HG03175 (cell line): ENCODE results near the gene ROBO3.

Source experiments
- ATAC-seq: cut with Tn5 transposase; IDR thresholded peaks from one replicate; pipeline ENCODE4 v1.9.1; 2021; ENCODE audit warnings: mild to moderate bottlenecking, moderate library complexity; ENCODE audit not compliant: unreplicated experiment

The ROBO3 gene

DNA sequence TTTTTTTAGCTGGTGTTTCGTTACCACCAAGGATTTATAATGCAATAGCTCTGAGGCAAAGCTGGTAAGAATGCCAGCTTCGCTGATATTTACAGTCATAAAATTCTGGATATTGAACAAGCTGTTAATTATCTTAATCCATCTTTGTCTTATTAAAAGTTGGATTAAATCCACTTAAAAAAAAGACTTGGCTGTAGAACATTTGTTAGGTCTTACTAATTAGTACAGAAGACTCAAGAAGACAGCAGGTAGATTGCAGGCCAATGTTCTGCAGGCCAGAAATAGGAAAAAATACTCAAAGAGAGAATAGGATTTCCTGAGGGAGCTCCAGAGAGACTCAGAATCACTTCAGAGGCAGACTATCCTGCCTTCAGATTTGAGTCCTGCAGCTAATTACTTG is 24.9 kb downstream of the ROBO3 start:
- no peak for ATAC-seq

DNA sequence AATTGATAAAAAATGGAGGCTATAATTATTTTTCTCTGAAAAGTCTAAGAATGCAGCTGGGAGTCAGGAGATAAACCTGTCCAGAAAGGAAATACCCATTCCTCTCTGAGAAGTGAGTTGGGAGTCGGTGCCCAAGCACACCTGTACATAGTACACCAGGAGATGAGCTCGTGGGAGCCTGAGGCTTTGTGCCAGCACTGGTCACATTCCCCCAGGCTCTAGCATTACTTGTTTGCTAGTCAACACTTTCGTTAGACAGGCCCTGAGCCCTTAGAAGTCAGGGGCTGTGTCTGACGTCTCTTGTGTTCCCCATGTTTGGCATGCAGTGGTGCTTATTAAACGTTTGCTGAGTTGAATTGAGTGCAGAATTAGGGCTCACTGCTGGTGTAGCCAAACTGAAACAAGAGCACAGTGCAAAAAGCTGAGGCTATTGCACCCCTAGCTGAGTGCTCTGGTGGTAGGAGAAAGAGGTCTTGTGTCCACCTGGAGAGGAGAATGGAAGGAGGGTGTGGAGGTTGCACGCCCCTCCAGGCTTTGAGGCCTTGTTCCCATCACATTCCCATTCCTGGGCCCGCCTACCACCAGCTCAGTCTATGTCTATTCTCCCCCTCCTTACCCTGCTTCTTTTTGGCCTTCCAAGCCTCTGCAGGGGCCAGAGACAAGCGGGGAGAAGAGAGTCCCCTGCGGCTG is 25.6 kb downstream of the ROBO3 start:
- ATAC-seq = no peak

DNA sequence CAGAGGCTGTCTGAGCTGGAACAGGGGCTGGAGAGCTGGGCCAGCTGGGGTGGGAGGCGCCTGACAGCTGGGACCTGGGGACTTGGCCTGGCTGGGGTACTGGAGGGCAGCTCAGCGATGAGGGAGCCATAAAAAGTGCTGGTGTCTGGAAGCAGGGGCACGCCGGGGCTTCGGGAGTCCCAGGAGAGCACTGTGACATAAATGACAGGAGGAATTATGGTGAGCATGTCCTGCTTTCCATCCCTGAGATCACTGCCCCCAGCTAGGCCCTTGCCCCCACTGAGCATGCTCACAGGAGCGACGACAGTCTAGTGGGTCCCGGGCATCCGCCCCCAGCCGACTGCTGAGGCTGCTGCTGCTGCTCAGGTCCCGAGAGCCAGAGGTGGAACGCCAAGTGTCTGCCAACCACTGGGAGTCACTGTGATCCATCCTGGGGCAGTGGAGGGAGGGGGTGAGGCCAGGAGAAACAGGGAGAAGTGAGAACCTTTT is 26.2 kb downstream of the ROBO3 start:
- ATAC-seq = no peak

DNA sequence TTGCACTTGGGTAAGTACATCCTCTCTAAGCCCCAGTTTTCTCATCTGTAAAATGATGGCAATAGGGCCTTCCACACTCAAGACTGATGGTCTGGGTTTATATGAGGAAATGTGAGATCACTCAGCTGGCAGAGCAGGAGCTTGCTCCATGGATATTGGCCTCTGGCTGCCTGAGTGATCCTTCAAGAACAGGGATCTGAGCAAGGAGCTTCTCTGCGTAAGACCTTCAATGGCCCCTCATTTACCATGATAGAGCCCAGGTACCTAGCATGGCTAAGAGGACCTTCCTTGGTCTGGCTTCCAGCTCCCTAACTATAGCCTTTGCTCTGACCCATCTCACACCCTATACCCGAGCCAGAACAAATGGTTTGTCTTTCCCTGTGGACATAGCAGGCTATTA is 26.9 kb downstream of the ROBO3 start:
- ATAC-seq = no peak

DNA sequence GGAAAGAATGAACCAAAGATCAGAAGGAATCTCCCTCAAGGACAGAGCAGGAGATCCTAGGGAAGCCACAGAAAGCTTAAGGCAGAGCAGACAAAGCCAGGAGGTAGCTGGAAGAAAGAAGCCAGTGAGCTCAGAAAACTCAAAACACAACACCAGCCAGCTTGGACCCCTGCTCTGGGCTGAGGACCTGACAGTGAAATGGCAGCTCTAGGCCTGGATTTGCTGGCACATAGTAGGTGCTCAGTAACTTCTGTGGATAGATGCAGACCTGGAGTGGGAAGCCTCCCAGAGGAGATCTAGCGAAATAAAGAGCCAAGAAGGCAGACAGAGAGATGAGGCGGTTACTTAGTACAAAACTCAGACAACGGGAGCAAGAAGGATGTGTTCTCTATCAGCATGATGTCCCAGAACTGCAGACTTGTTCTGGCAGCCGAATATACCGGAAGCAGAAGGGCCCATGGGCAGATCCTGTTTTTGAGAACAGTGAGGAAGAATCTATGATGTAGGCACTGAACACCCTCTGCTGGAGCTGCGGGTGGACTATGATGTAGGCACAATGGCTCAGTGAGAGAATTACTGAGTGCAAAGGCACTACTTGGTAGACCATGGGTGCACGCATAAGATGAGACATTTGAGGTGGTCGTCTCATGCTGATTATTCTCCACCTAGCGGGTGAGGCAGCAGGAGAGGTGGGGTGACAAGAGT is 27.7 kb downstream of the ROBO3 start:
- ATAC-seq = no peak

DNA sequence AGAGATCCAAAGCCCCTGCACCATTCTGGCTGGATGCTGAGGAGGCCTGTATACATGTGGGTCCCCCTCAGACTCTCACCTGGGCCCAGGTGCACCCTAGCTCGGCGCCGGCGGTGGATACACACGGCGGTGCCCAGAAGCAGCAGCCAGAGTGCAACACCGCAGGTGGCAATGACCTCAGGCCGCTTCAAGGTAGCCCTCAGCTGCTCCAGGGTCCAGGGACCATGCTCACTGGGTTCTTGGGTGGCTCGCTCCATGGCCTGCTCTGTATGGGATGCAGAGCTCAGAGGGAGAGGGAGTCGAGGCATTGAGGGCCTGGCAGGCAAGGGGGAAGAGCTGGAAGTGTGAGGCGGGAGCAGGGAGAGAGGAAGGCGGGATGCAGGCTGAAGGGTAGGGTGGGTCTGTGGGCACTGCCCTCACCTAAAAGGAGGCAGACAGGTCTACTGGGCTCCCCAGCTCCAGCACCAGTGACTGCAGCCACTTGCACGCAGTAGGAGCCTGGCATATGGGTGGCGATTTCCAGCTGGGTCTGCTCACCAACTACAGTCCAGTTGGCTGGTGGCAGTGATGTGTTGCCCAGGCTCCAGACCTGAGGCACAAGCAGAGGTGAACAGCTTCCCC is 28.7 kb downstream of the ROBO3 start:
- ATAC-seq = no peak

DNA sequence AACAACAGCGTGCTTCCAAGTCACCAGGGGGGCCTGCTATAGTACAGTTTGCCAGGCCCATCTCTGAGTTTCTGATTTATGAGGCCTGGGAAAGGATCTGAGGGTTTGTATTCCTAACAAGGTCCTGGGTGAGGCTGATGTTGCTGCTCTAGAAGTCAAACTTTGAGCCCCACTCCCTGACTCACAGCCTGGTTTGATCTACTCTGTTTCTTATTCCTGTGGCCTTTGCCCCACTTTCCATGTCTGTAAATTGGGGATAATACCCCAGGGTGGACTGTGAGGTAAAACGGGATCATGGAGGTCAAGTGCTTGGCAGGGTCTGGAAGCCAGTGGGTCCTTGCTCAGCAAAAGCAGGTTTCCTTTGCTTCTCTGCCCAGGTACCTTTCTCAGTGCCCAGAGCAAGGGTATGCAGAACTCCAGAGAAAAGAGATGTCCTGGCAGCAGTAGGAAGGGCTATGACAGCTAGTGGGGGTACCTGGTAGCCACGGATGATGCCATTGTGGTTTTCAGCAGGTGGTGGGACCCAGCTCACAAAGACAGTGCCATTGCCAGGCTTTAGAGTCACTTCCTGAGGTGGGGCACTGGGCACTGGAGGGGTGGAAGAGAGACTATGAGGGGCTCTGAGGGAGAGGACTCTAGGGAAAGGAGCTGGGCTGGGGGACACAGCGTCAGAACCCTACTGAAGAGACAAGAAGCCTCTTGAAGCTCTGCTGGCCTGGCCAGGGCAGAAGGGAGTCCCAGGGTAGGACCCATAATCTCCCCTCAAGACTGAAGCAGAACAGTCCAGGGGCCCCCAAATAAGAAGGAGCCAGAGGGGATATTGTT is 29.6 kb downstream of the ROBO3 start:
- ATAC-seq = no peak

DNA sequence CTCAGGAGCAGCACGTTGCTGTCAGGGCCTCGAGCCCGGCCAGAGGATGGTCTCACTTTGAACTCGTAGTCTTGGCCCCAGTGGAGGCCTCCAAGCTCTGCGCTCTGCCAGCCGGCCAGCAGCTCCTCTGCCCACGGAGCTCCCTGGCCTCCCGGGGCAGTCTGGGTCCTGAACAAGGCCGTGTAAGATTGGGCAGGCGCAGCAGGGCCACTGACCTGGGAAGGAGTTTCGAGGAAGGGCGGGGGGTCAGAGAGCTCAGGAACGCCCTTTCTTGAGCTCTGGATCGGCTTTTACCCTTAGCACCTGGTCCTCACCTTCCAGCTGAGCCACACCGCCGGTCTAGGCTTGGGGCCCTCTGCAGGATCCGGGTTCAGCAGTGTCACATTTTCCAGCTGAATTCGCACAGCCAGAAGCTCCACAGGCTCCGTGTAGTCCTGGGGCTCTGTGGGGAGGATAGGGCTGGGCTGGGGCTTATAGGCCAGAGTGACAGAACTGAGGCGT is 30.3 kb downstream of the ROBO3 start:
- ATAC-seq = no peak

DNA sequence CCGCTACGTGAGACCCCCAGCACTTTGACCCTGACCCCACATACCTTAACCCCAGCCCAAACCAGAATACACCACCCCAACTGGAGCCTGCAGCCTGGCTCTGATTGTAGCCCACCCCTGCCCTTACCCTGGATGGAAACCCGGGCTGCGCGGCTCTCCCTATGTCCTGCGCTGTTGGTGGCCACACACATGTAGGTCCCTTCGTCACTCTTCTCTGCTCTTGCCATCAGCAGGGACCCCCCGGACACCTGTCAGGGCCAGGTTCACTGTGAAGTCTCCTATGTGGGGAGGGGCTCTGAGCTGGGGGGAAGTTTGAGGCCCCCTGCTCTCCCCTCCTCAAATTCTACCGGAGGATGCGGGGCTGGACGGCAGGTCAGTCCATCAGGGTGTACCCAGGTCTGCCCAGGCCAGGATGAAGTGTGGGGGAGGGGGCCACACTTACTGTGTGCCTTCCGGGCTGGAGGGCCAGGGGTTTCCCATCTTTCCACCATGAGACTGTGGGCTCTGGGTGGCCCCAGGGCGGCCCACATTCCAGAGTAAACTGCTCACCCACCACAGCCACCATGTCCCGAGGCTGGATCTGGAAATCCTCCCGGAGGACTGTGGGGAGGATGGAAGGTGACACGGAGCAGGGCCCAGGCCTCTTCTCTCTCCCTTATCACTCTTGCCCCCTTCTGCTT is 31.0 kb downstream of the ROBO3 start:
- ATAC-seq = no peak

DNA sequence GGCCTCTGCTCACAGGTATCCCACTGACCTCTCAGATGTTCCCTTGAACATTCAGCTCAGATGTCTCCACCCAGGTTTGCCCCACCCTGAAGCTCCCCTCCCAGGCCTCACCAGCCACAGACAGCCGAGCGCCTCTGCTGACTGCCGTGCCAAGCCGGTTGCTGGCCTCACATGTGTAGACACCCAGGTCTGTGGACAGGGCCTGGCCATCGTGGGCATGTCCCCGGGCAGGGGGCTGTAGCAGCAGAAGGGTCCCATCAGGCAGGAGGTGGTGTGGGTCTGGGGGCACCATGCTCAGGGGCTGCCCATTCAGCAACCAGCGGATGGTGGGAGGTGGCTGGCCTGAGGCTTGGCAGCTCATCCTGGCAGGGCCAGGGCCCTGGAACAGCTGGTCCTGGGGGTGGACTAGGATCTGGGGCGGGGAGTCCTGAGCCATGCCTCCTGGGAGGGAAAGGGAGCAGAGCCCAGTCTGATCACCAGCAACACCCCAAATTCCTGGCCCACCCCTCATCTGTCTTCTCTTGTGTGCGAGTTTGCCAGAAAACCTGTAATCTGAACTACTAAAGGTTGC is 31.7 kb downstream of the ROBO3 start:
- ATAC-seq = no peak

DNA sequence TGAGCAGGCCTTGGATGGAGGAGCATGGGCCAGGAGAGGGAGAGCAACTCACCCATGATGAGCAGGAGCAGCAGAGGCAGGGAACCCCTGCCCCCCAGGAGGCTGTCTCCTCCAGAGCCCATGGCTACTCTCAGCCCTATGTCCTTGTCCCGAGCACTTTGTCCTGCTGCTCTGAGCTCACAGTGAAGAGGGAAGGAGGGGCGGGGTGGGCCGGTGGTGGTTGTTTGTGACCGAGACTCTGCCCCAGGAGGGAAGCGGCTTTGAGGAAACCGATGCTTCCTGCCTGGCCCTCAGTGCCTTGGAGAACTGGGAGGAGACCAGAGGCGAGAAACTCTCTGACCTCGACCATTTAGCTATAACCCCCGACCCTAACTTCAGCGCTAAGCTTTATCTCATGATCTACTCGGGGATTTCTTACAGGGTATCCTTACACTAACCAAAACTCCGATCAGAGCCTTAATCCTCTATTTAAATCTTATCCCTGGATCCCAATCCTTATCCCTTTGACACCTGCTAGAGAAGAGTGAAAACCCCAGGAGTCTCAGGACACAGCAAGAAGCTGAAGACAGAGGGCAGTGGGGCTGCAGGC is 32.5 kb downstream of the ROBO3 start, which contains the start of gene ROBO4:
ROBO4 (minus strand) TSS at position 192 of the 589 bp plus-strand sequence; CDS start at position 122, 70 bp downstream.
- ATAC-seq = no peak

DNA sequence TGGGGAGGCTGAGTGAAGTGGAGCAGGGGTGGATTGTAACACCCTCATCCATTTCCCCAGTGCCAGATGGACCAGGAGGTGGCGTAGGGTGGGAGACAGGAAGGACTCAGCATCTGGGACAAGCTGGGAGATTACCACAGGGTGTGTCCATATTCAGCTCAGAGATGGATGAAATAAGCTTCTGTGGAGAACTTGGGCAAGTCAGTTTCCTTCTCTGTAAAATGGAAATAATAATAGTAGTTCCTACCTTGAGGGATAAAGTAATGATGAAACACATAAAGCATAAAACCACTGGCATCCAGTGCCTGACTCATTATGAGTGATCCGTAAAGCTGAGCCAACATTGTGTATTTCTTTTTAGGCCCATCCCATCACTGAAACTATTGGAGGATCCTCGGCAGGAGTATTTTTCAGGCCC is 33.0 kb downstream of the ROBO3 start:
- ATAC-seq = no peak

DNA sequence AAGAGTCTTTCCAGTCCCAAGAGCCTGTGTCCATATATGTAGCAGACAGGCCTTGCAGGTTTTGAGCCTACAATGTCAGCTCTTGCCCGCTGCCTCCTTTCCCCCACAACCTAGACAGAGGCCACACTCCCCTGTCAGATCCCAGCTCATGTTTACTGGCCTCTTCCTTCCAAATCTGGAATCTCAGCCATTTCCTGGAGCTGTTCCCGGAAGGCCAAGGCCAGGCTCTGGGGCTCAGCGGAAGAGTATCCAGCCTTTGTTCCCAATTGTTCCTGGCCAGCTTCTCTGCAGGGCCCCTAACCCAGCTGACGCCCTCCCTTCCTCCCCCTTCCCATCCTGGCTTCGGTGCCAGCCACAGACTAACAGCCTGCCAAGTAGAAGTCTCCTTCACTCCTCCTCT is 33.5 kb downstream of the ROBO3 start:
- no peak for ATAC-seq

DNA sequence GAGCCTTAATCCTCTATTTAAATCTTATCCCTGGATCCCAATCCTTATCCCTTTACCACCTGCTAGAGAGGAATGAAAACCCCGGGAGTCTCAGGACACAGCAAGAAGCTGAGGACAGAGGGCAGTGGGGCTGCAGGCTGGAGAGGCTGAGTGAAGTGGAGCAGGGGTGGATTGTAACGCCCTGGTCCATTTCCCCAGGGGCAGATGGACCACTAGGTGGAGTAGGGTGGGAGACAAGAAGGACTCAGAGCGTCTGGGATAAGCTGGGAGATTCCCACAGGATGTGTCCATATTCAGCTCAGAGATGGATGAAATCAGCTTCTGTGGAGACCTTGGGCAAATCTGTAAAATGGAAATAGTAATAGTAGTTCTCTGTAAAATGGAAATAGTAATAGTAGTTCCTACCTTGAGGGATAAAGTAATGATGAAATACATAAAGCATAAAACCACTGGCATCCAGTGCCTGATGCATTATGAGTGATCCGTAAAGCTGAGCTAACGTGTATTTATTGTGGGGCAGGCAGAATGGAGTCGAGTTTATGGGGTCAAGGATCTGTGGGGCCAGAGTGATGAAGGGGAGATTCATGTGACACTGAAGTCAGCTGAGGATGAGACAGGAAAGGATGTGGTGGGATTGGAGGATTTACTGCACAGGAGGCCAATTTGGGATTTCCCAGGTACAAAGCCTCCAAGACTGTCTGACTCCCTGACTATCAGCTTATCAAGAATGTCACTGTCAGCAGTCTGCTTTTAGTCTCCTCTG is 34.3 kb downstream of the ROBO3 start:
- no peak for ATAC-seq

DNA sequence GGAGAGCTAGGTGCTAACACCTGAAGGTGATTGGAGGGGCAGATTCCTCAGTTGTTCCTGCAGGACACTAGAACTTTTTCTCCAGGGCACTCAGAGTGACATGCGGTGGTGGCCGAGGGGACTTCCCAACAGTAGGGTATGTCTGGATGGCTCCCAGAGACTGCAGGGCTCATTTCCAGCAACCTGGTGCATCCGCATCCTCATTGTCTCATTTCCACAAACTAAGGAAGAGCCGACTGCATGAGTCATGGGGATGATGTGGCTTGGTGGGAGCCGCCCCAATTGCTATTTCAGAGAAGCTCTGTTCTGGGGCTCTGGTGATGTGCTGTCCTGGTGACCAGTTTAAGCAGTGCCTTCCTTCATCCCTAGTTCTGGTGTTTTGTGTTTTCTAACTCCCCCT is 35.2 kb downstream of the ROBO3 start:
- no peak for ATAC-seq

DNA sequence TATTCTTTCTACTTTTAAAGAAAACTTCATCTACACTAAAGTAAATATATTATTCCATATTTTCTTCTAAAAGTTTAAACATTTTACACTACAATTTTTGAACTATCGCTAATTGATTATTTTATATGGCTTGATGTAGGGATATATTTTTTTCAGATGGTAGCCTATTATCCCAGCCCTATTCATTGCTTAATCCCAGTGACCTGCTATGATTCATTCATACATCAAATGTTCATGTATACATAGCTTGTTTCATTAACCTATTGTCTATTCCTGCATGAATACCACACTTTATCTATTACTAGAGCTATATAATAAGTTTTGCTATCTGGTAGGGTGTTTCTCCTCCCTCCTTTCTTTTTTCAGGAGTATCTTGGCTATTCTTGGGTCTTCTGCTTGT is 37.4 kb downstream of the ROBO3 start:
- no peak for ATAC-seq

DNA sequence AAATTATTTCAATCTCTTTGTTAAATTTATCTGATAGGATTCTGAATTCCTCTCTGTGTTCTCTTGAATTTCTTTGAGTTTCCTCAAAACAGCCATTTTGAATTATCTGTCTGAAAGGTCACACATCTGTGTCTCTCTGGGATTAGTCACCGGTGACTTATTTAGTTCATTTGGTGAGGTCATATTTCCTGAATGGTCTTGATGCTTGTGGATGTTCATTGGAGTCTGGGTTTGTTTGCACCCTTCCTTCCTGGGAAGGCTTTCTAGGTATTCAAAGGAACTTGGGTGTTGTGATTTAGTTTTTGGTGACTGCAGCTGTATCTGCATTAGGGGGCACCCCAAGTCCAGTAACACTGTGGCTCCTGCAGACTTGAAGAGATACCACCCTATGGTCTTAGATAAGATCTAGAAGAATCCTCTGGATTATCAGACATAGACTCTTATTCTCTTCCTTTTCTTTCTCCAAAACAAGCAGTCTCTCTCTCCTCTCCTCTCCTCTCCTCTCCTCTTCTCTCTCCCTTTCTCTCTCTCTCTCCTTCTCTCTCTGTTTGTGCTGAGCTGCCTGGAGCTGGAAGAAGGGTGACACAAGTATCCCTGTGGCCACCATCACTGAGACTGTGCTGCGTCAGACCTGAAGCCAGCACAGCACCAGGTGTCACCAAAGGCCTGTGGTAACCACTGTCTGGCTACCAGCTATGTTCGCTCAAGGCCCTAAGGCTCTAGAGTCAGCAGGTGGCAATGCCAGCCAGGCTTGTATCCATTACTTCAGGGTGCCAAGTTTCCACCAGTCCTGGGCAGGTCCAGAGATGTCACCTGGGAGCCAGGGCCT is 50.5 kb downstream of the ROBO3 start:
- ATAC-seq = no peak

DNA sequence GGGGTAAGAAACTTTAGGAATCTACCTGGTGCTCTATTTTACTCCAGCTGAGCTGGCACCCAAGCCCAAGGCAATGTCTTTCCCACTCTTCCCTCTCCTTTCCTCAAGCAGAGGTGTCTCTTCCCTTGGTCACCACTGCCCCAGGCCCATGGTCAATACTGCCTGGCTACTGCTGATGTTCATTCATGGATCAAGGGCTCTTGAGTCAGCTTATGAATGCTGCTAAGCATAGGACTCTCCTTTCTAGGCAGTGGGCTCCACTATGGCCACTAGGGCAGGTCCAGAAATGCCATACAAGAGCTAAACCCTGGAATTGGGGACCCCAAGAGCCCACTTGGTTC is 51.1 kb downstream of the ROBO3 start:
- no peak for ATAC-seq
